GM12878 (cell line): ENCODE data around the gene CLUH.

Experiments
- ATF3 ChIP-seq: IDR thresholded peaks from 2 replicates; pipeline ENCODE4 v1.6.1; 2011; ENCODE audit warnings: low read depth, mild to moderate bottlenecking, low read length, moderate library complexity, borderline replicate concordance; ENCODE audit errors: extremely low read depth
- ELK1 ChIP-seq: IDR thresholded peaks from 2 replicates; pipeline ENCODE4 v1.6.1; 2012; ENCODE audit warnings: low read depth, low read length, improper control_type of control experiment
- ZNF24 ChIP-seq: fragments of 450-650 bp; IDR thresholded peaks from 2 replicates; pipeline ENCODE4 v1.6.1; 2017; ENCODE audit warnings: antibody characterized with exemption, mild to moderate bottlenecking
- TF ChIP-seq, protein P1 (sequence below): IDR thresholded peaks from 2 replicates; pipeline ENCODE4 v1.6.1; 2012; ENCODE audit warnings: mild to moderate bottlenecking, low read depth, low read length

GRCh38 chr17:2723505-2723996, 12.0 kb upstream of the CLUH start:
- TF ChIP-seq, protein P1, sequence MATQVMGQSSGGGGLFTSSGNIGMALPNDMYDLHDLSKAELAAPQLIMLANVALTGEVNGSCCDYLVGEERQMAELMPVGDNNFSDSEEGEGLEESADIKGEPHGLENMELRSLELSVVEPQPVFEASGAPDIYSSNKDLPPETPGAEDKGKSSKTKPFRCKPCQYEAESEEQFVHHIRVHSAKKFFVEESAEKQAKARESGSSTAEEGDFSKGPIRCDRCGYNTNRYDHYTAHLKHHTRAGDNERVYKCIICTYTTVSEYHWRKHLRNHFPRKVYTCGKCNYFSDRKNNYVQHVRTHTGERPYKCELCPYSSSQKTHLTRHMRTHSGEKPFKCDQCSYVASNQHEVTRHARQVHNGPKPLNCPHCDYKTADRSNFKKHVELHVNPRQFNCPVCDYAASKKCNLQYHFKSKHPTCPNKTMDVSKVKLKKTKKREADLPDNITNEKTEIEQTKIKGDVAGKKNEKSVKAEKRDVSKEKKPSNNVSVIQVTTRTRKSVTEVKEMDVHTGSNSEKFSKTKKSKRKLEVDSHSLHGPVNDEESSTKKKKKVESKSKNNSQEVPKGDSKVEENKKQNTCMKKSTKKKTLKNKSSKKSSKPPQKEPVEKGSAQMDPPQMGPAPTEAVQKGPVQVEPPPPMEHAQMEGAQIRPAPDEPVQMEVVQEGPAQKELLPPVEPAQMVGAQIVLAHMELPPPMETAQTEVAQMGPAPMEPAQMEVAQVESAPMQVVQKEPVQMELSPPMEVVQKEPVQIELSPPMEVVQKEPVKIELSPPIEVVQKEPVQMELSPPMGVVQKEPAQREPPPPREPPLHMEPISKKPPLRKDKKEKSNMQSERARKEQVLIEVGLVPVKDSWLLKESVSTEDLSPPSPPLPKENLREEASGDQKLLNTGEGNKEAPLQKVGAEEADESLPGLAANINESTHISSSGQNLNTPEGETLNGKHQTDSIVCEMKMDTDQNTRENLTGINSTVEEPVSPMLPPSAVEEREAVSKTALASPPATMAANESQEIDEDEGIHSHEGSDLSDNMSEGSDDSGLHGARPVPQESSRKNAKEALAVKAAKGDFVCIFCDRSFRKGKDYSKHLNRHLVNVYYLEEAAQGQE, result no peak
- TF ChIP-seq ATF3 (no peak), ZNF24 (no peak), ELK1 (no peak)
